HG03460 (cell line): ENCODE results near the gene EXOC3L1.

ENCODE experiments used
- ATAC-seq: cut with Tn5 transposase; IDR thresholded peaks from one replicate; pipeline ENCODE4 v1.9.1; 2021; ENCODE audit not compliant: unreplicated experiment

Gene EXOC3L1, protein sequence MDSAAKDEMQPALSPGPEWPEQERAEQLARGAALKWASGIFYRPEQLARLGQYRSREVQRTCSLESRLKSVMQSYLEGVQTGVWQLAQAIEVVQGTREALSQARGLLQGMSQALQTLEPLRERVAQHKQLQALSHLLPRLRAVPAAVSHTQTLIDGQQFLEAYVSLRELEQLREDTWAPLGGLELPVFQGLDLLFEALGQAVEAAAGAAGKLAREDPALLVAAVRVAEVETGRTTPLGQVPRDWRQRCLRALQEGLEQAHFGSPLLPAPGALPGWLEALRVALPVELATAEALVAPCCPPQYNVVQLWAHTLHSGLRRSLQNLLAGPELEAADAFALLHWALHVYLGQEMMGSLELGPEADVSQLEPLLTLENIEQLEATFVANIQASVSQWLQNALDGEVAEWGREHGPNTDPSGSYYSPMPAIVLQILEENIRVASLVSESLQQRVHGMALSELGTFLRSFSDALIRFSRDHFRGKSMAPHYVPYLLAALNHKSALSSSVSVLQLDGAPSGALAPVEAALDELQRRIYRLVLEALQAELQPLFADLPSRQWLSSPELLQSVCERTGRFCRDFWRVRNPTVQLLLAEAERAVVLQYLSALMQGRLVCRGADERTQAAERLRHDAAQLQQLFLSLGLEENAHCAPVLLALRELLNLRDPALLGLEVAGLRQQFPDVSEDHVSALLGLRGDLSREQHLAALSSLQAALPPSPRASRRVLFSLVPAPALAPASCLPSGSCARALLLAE

DNA sequence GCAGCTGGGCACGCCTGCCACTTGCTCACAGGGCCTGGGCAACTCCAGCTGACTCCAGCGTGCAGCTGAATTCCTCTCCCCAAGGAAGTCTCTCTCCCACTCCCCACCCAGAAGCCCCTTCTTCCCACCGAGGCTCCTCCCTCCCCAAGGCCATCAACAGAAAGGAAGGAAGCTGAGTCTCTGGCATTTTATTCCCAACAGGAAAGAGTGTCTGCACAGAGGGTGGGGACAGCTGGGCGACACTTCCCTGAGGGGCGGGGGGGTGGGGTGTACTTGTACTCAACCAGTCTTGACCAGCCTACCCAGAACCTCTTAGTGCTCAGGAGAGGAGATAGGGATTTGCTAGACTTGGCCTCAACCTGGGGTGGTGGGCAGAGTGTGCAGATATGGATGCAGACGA, at the start of gene EXOC3L1:
TSS of gene EXOC3L1 (minus strand) at position 96 of the 400 bp plus-strand sequence. CDS start 460 bp downstream, outside the sequence.
- ATAC-seq: no peak

- no peak for ATAC-seq
These were observed 49.0 kb upstream of the EXOC3L1 start for GRCh38 chr16:67238806-67239470.

GRCh38 chr16:67238278-67238575, 48.3 kb upstream of the EXOC3L1 start:
- ATAC-seq: no peak

DNA sequence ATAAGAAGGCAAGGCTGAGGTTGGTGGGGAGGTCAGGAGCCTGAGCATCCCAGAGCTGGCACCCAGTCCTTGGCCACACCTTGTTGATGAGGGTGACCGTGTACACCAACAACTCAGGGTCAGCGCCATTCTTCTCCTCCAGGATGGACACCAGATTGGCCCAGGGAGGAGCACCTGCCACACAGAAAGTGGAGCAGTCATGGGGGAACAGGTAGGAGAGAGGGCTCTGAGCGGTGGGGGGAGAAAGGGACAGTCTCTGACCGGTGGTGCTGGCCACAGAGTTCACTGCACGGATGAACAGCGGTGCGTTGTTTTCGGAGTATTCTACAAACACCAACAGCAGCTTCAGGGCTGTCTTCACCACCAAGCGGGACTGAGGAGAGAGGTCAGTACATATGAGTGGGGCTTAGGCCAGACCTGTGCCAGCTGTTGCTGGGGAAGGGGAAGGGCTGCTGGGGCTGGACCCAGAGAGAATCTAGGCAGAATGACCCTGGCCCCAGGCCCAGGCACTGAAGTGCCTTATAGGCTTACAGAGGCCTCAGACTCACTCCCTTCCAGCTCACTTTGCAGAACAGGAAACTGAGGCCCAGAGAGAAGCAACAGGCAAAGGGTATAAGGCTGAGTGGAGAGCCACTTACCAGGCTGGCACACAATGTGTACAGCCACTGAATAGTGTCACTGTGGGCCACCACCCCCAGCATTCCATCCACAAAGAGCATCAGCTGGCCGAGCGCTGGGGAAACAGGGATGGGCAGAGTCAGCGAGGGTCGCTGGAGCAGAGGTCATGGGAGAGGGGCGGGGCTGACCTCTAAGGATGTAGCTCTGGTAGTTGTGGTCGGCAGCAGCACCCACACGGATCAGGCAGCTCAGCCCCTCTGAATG, 47.7 kb upstream of the EXOC3L1 start:
- ATAC-seq: no peak

- ATAC-seq: no peak
These were observed 46.8 kb upstream of the EXOC3L1 start for GRCh38 chr16:67236563-67237395.

GRCh38 chr16:67235816-67236562, 46.1 kb upstream of the EXOC3L1 start:
- no peak for ATAC-seq

DNA sequence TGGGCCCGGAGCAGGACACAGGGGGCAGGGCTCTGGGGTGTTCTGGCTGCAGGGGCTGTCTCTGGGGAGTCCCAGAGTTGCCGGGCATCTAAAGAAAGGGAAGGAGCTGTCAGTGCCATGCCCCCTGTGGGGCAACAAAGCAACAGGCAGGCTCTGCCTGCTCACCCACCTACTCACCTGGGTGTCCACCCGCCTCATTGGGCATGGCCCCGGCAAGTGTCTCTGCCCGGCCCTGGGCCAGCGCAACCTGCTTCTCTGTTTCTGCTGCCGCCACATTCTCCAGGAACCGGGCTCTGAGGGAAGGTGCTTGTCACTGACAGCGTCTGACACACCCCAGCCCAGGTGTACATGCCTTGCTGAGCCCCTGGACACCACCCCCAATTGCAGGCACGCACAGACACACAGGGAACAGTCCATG, 44.3 kb upstream of the EXOC3L1 start:
- no peak for ATAC-seq

GRCh38 chr16:67233596-67233995, 43.7 kb upstream of the EXOC3L1 start:
- no peak for ATAC-seq

GRCh38 chr16:67230809-67231660, 41.1 kb upstream of the EXOC3L1 start:
- no peak for ATAC-seq

DNA sequence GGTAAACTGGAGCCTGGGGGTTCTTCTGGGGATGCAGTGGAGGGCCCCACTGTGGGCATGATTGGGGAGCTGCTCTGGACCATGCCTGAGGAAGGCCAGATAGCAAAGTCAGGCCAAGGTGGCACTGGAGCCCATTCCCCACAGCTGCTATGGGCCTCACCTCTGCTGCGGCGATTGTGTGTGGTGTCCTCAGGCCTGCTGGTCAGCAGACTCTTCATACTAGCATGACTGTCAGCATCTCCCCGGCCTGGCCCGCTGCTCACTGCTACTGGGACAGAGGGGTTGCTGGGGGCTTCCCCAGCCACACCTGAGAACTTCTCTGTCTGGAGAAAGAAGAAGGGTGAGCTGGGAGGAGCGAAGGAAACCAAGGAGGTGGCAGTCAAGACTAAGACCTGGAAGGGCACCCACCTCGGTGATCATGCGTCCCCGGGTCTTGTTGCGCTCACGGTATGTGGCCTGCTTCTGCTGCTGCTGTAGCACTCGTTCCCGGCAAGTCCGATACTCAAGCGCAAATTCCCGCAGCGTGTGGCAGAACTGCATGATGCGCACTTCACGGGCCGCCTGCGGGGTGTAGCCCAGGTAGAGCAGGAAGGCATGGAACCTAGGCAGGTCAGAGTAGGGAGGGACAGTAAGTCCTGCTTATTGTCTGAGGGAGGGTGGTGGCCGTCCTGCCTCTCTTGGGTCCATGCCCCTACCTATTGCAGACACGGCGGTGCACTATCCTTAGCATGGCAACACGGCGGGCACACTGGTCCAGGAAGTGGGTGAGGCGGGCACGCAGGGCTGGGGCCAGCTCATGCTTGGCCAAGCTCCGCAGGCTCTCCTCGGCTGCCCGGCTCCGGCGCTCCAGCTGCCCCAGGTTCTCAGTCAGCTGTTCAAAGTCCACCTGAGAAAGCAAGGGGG, 40.2 kb upstream of the EXOC3L1 start:
- no peak for ATAC-seq

- ATAC-seq: no peak
These were observed 39.0 kb upstream of the EXOC3L1 start for GRCh38 chr16:67228905-67229304.

GRCh38 chr16:67228034-67228785, 38.3 kb upstream of the EXOC3L1 start:
- no peak for ATAC-seq

- ATAC-seq: no peak
These were observed 37.6 kb upstream of the EXOC3L1 start for GRCh38 chr16:67227567-67227921.

DNA sequence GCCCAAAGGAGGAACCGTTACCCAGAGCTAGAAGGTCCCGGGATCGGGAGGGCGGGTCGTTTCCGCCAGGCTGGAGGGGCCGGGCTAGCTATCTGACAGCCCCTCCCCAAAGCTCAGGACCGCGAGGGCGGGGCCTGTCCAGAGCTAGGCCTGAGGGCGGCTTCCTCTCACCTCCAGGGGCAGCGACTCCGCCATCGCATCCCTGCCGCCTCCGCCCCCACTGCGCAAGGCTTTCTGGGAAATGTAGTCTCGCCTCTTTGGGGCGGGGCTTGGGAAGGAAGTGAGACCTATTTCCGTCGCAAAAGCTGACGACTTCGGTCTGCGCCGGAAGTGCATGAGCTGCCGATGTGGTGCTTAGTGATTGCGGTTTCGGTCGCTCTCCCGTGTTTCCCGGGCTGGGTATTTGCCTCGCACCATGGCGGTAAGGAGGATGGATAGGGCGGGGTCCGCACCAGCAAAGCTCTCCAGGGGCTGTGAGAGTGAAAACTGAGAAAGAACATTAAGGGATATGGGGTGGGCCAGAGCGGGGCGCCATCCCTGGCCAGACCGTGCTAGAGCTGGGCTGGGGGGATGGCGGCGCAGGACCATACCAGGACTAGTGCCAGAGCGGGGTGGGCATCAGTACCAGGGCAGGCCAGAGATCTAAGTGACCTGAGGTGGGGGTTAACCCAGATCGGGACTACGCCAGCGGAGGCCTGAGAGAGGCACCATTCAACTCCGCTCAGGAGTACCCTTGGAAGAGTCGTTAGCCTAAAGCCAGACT, 37.0 kb upstream of the EXOC3L1 start, which contains the start of gene TMEM208:
TSS of gene TMEM208 (plus strand) at position 327 of the 763 bp plus-strand sequence. CDS start at position 416, 89 bp downstream.
- ATAC-seq: peak; percentile 93

DNA sequence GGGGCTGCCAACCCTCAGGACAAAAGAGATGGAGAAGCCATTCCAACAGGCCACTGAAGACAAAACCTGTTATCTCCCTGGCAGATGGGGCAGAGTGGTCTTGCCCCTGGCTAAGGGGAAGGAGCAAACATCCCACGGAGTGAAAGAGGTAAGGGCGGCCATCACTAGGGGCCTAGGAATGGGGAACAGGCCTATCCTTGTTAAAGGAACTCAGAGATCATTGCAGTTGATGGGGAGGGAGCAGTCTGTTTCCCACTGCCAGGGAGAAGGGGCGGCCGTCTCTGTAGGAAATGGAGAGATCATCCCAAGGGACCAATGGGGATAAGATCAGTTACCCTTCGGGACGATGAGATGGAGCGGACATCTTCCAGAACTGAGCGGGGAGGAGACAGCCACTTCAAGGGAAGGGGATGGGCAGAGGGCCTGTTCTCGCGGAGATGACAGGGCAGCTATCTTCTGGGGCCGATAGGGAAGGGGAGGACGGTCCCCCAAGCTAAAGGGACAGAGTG, 36.4 kb upstream of the EXOC3L1 start:
- ATAC-seq: no peak

GRCh38 chr16:67223992-67224391, 34.1 kb upstream of the EXOC3L1 start:
- ATAC-seq: no peak
